Hepatocyte (in vitro differentiated cells): Measurements from ENCODE around the gene UBE2O. TPM values are rescaled to one million over a fixed set of nuclear protein-coding genes. Genes with fewer than 3 reads are reported as not detected.

Experiments
- DNase-seq: peaks from one replicate; pipeline ENCODE4 v3.0.0-alpha.2; 2016; ENCODE audit warnings: low spot score
- H2AFZ ChIP-seq: fragments of 200-600 bp; sonication (generic); 2 replicates; pipeline ENCODE4 v1.6.0; 2016; ENCODE audit warnings: antibody characterized with exemption, mild to moderate bottlenecking
- H3K27ac ChIP-seq: fragments of 200-600 bp; sonication (generic); 2 replicates; pipeline ENCODE4 v1.5.1; 2016; ENCODE audit warnings: mild to moderate bottlenecking
- H3K27me3 ChIP-seq: fragments of 200-600 bp; sonication (generic); 2 replicates; pipeline ENCODE4 v1.6.1; 2016
- H3K36me3 ChIP-seq: fragments of 200-600 bp; sonication (generic); replicated peaks from 2 replicates; pipeline ENCODE4 v1.5.1; 2016; ENCODE audit warnings: low read depth; ENCODE audit not compliant: insufficient read depth
- H3K4me1 ChIP-seq: fragments of 200-600 bp; sonication (generic); 2 replicates; pipeline ENCODE4 v1.5.1; 2016; ENCODE audit warnings: mild to moderate bottlenecking, moderate library complexity; ENCODE audit not compliant: insufficient read depth
- H3K4me2 ChIP-seq: fragments of 200-600 bp; sonication (generic); 2 replicates; pipeline ENCODE4 v1.6.0; 2016
- H3K4me3 ChIP-seq: fragments of 200-600 bp; sonication (generic); 2 replicates; pipeline ENCODE4 v1.5.1; 2016; ENCODE audit warnings: mild to moderate bottlenecking
- H3K79me2 ChIP-seq: fragments of 200-600 bp; sonication (generic); 2 replicates; pipeline ENCODE4 v1.6.0; 2017; ENCODE audit warnings: mild to moderate bottlenecking
- H3K9me2 ChIP-seq: fragments of 200-600 bp; sonication (generic); replicated peaks from 2 replicates; pipeline ENCODE4 v1.6.0; 2017; ENCODE audit warnings: mild to moderate bottlenecking; ENCODE audit not compliant: insufficient read depth
- H3K9me3 ChIP-seq: fragments of 200-600 bp; sonication (generic); 2 replicates; pipeline ENCODE4 v1.5.1; 2016; ENCODE audit warnings: low read depth, mild to moderate bottlenecking
- H4K20me1 ChIP-seq: fragments of 200-600 bp; sonication (generic); 2 replicates; pipeline ENCODE4 v1.6.0; 2016; ENCODE audit warnings: mild to moderate bottlenecking; ENCODE audit not compliant: insufficient read depth, poor library complexity, severe bottlenecking
- CTCF ChIP-seq: fragments of 200-600 bp; sonication (generic); IDR thresholded peaks from 2 replicates; pipeline ENCODE4 v1.5.1; 2016; ENCODE audit warnings: antibody characterized with exemption, mild to moderate bottlenecking; ENCODE audit not compliant: poor library complexity
- EZH2phosphoT487 ChIP-seq: fragments of 200-600 bp; sonication (generic); IDR thresholded peaks from one replicate; pipeline ENCODE4 v1.6.1; 2018; ENCODE audit warnings: antibody characterized with exemption, mild to moderate bottlenecking, low read depth, moderate library complexity; ENCODE audit not compliant: unreplicated experiment, severe bottlenecking
- WGBS: methylation state at CpG from one replicate; pipeline ENCODE4 v1.1.6; 2016; ENCODE audit warnings: low lambda C conversion rate; ENCODE audit errors: missing lambda C conversion rate; 5-methylcytosine and 5-hydroxymethylcytosine counted together
- polyA plus RNA-seq: library from polyadenylated mRNA; unstranded; fragments of >200 nt; fragmentation: Nextera tagmentation; extraction: Ambion mirVana; gene quantifications from 2 replicates; pipeline ENCODE4 v1.2.1, GENCODE V29; 2016
- total RNA-seq: library from RNA; depleted of rRNA; stranded (reverse); fragments of >200 nt; gene quantifications from 2 replicates; pipeline ENCODE4 v1.2.3, GENCODE V29; 2014

Gene UBE2O
- total and polyA plus RNA-seq, 2 experiments from 2014 or later = 9.7 to 15.2 TPM

DNA sequence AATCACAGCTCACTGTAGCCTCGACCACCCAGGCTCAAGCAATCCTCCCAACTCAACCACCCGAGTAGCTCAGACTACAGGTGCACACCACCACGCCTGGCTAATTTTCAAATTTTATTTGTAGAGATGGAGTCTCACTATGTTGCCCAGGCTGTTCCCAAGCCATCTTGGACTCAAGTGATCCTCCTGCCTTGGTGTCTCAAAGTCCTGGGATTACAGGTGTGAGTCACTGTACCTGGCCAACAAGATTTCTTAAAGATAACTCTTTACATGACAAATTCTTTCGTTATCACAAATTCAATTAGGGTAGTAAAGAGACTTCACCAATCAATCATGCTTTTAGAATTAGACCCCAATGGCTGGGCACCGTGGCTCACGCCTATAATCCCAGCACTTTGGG lies 111.7 kb downstream of the UBE2O start:
- H3K27ac ChIP-seq = no peak overlapping the region
- no peak overlapping the region for H2AFZ ChIP-seq
- no peaks in the 10 kb centered on the region for H3K27me3 ChIP-seq
- no peak overlapping the region for H3K4me3 ChIP-seq
- no peaks in the 10 kb centered on the region for H3K36me3 ChIP-seq
- no peaks in the 10 kb centered on the region for H3K4me1 ChIP-seq
- no peak for DNase-seq
- H4K20me1 ChIP-seq = no peaks in the 10 kb centered on the region
- H3K79me2 ChIP-seq = peaks cover 22% of the 10 kb centered on the region
- H3K9me3 ChIP-seq = no peaks in the 10 kb centered on the region
- H3K4me2 ChIP-seq = no peak overlapping the region
- no peaks in the 10 kb centered on the region for H3K9me2 ChIP-seq
- TF ChIP-seq EZH2phosphoT487 = no peak
- TF ChIP-seq CTCF = no peak
- 95% methylated on average over 6 of the region's 6 CpGs for WGBS

Other genes with a start within 250 kb of the UBE2O start
- 8.6 and 8.9 TPM in 2 replicates for gene RNF157, start 212.7 kb downstream of the UBE2O start, total RNA-seq
- 4.8 and 5.0 TPM in 2 replicates for gene RNF157, start 212.7 kb downstream of the UBE2O start, polyA plus RNA-seq
- gene UBALD2, start 187.8 kb downstream of the UBE2O start, total RNA-seq = 10.2 and 10.8 TPM in 2 replicates
- 13.1 and 16.4 TPM in 2 replicates for gene UBALD2, start 187.8 kb downstream of the UBE2O start, polyA plus RNA-seq
- 2.8 and 3.6 TPM in 2 replicates for gene QRICH2, start 144.9 kb downstream of the UBE2O start, total RNA-seq
- gene QRICH2, start 144.9 kb downstream of the UBE2O start, polyA plus RNA-seq = 2.3 and 2.9 TPM in 2 replicates
- gene PRPSAP1, start 99.2 kb downstream of the UBE2O start, total RNA-seq = 42.1 and 61.8 TPM in 2 replicates
- gene PRPSAP1, start 99.2 kb downstream of the UBE2O start, polyA plus RNA-seq = 42.3 and 62.3 TPM in 2 replicates
- gene SPHK1, start 68.5 kb downstream of the UBE2O start, total RNA-seq = 3.8 and 5.2 TPM in 2 replicates
- gene SPHK1, start 68.5 kb downstream of the UBE2O start, polyA plus RNA-seq = 12.1 and 15.2 TPM in 2 replicates
- 0.84 TPM in 1 of 2 replicates, not detected in the other for gene AANAT, start 14.5 kb upstream of the UBE2O start, total RNA-seq
- gene AANAT, start 14.5 kb upstream of the UBE2O start, polyA plus RNA-seq = 0.92 TPM in 1 of 2 replicates, not detected in the other
- 4.9 and 5.5 TPM in 2 replicates for gene RHBDF2, start 48.3 kb upstream of the UBE2O start, total RNA-seq
- 11.0 and 11.7 TPM in 2 replicates for gene RHBDF2, start 48.3 kb upstream of the UBE2O start, polyA plus RNA-seq
- gene CYGB, start 84.6 kb upstream of the UBE2O start, total RNA-seq = 7.8 and 15.5 TPM in 2 replicates
- 13.8 and 19.2 TPM in 2 replicates for gene CYGB, start 84.6 kb upstream of the UBE2O start, polyA plus RNA-seq
- 2.0 and 2.7 TPM in 2 replicates for gene PRCD, start 86.9 kb upstream of the UBE2O start, total RNA-seq
- 10.2 and 11.6 TPM in 2 replicates for gene PRCD, start 86.9 kb upstream of the UBE2O start, polyA plus RNA-seq
- 1.4 and 2.3 TPM in 2 replicates for gene ST6GALNAC2, start 132.7 kb upstream of the UBE2O start, total RNA-seq
- gene ST6GALNAC2, start 132.7 kb upstream of the UBE2O start, polyA plus RNA-seq = 1.8 and 2.8 TPM in 2 replicates
- 17.7 and 29.6 TPM in 2 replicates for gene ST6GALNAC1, start 190.6 kb upstream of the UBE2O start, total RNA-seq
- 27.6 and 31.6 TPM in 2 replicates for gene ST6GALNAC1, start 190.6 kb upstream of the UBE2O start, polyA plus RNA-seq